ENCODE measurements around the gene MYBPC1.

Gene MYBPC1

GRCh38 chr12:101697197-101697929 lies 102.6 kb downstream of the MYBPC1 start, which contains the start of gene CHPT1:
TSS of gene CHPT1 (plus strand) at chr12:101697640. CDS start at chr12:101697862, 222 bp downstream.
- Histone ChIP-seq H3K18ac (ENCODE audit: low read length) (peak within 1 kb of the TSS; percentile 91), H2BK120ac (ENCODE audit: low read depth, low read length) (no peak within 1 kb of the TSS), H2BK15ac (replicated peaks; ENCODE audit: low read depth) (no peak within 1 kb of the TSS), H2AK5ac (ENCODE audit: low read length) (no peak within 1 kb of the TSS), H3K79me1 (ENCODE audit: low read length) (no peaks in the 10 kb centered on the region), H3K4me2 (ENCODE audit: low read length) (peak within 1 kb of the TSS; percentile 94), H3K79me2 (ENCODE audit: control insufficient read depth, insufficient read depth, low read length) (no peaks in the 10 kb centered on the region), H3K56ac (ENCODE audit: low read length) (peak within 1 kb of the TSS; percentile 97), H3K4me1 (ENCODE audit: control insufficient read depth, low read depth, low read length) (no peaks in the 10 kb centered on the region), H3K9ac (ENCODE audit: low read length) (peak within 1 kb of the TSS; percentile 89), H3K27ac (ENCODE audit: low read depth, low read length) (peak within 1 kb of the TSS; percentile 9), H3K4ac (ENCODE audit: low read depth, low read length) (peak within 1 kb of the TSS; percentile 70), H2BK5ac (ENCODE audit: low read length) (no peak within 1 kb of the TSS), H3K23ac (ENCODE audit: low read length) (peak within 1 kb of the TSS; percentile 94), H4K8ac (ENCODE audit: low read depth, low read length) (no peak within 1 kb of the TSS), H4K5ac (ENCODE audit: low read length) (no peak within 1 kb of the TSS), H3K36me3 (ENCODE audit: control insufficient read depth, insufficient read depth, low read length) (no peaks in the 10 kb centered on the region), H3K27me3 (ENCODE audit: insufficient read depth, low read length, poor library complexity) (no peaks in the 10 kb centered on the region), H3K4me3 (ENCODE audit: low read length) (peak within 1 kb of the TSS; percentile 83)
- peak; percentile 74 for DNase-seq
- no CpG with 5 or more reads among the region's 80 CpGs for WGBS (ENCODE audit: extremely low coverage, insufficient coverage, low lambda C conversion rate)

DNA sequence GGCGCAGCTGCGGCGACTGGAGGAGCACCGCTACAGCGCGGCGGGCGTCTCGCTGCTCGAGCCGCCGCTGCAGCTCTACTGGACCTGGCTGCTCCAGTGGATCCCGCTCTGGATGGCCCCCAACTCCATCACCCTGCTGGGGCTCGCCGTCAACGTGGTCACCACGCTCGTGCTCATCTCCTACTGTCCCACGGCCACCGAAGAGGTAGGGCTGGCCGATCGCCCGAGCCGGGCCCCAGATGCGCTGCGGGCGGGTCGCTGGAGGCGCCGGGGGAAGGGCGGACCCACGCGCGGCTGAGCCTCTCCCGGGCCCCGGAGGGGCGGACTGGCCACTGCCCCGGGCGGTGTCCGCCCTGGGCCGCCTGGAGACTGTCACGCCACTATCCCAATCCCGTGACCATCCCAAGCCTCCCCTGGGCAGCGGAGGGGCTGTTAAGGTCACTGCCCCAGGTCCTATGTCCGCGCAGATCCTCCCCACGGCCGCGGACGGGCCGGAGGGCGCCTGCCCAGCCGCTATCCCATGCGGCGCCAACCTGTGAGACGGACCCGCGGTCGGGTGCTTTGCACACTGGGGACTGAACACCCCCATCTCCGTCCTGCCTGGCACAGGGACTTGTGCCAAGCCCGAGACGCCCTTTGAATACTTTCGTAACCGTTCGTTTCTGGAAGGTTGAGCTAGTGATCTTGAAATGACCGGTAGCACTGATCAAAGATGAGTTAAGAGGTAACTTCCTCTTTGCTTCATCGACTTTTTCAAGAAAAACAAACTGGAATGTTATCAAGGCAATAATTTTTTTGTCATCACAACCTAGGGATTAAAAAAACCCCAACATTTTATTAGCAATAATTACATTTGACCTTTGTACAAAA lies 103.4 kb downstream of the MYBPC1 start:
- Histone ChIP-seq H3K36me3 (ENCODE audit: control insufficient read depth, insufficient read depth, low read length) (no peaks in the 10 kb centered on the region), H2BK15ac (replicated peaks; ENCODE audit: low read depth) (no peak overlapping the region), H2AK5ac (ENCODE audit: low read length) (no peak overlapping the region), H3K27ac (ENCODE audit: low read depth, low read length) (peak overlapping the region; percentile 9), H2BK5ac (ENCODE audit: low read length) (no peak overlapping the region), H3K18ac (ENCODE audit: low read length) (peak overlapping the region; percentile 91), H3K79me2 (ENCODE audit: control insufficient read depth, insufficient read depth, low read length) (no peaks in the 10 kb centered on the region), H4K8ac (ENCODE audit: low read depth, low read length) (no peak overlapping the region), H3K27me3 (ENCODE audit: insufficient read depth, low read length, poor library complexity) (no peaks in the 10 kb centered on the region), H3K56ac (ENCODE audit: low read length) (peak overlapping the region; percentile 97), H3K79me1 (ENCODE audit: low read length) (no peaks in the 10 kb centered on the region), H3K9ac (ENCODE audit: low read length) (peak overlapping the region; percentile 89), H2BK120ac (ENCODE audit: low read depth, low read length) (no peak overlapping the region), H3K4me3 (ENCODE audit: low read length) (peak overlapping the region; percentile 83), H3K4ac (ENCODE audit: low read depth, low read length) (peak overlapping the region; percentile 70), H3K4me1 (ENCODE audit: control insufficient read depth, low read depth, low read length) (no peaks in the 10 kb centered on the region), H3K23ac (ENCODE audit: low read length) (peak overlapping the region; percentile 94), H3K4me2 (ENCODE audit: low read length) (peak overlapping the region; percentile 80), H4K5ac (ENCODE audit: low read length) (no peak overlapping the region)
- WGBS (ENCODE audit: extremely low coverage, insufficient coverage, low lambda C conversion rate) = no CpG with 5 or more reads among the region's 67 CpGs
- DNase-seq = peak; percentile 32

GRCh38 chr12:101698800-101699347 lies 104.1 kb downstream of the MYBPC1 start:
- Histone ChIP-seq H3K18ac (ENCODE audit: low read length) (no peak overlapping the region), H2BK15ac (replicated peaks; ENCODE audit: low read depth) (no peak overlapping the region), H2BK120ac (ENCODE audit: low read depth, low read length) (no peak overlapping the region), H4K5ac (ENCODE audit: low read length) (no peak overlapping the region), H4K8ac (ENCODE audit: low read depth, low read length) (no peak overlapping the region), H3K4me2 (ENCODE audit: low read length) (peak overlapping the region; percentile 25), H3K56ac (ENCODE audit: low read length) (no peak overlapping the region), H3K27ac (ENCODE audit: low read depth, low read length) (no peak overlapping the region), H3K27me3 (ENCODE audit: insufficient read depth, low read length, poor library complexity) (no peaks in the 10 kb centered on the region), H3K36me3 (ENCODE audit: control insufficient read depth, insufficient read depth, low read length) (no peaks in the 10 kb centered on the region), H3K9ac (ENCODE audit: low read length) (peak overlapping the region; percentile 21), H3K4me1 (ENCODE audit: control insufficient read depth, low read depth, low read length) (no peaks in the 10 kb centered on the region), H3K4me3 (ENCODE audit: low read length) (no peak overlapping the region), H2AK5ac (ENCODE audit: low read length) (no peak overlapping the region), H3K79me2 (ENCODE audit: control insufficient read depth, insufficient read depth, low read length) (no peaks in the 10 kb centered on the region), H3K79me1 (ENCODE audit: low read length) (no peaks in the 10 kb centered on the region), H2BK5ac (ENCODE audit: low read length) (no peak overlapping the region), H3K4ac (ENCODE audit: low read depth, low read length) (no peak overlapping the region), H3K23ac (ENCODE audit: low read length) (no peak overlapping the region)
- DNase-seq = peak; percentile 18
- no CpG with 5 or more reads among the region's 12 CpGs for WGBS (ENCODE audit: extremely low coverage, insufficient coverage, low lambda C conversion rate)

GRCh38 chr12:101700299-101700820 lies 105.6 kb downstream of the MYBPC1 start:
- WGBS (ENCODE audit: extremely low coverage, insufficient coverage, low lambda C conversion rate) = no CpG with 5 or more reads among the region's 2 CpGs
- no peak overlapping the region for H2AK5ac ChIP-seq (ENCODE audit: low read length)
- H3K4me3 ChIP-seq (ENCODE audit: low read length) = no peak overlapping the region
- H3K79me1 ChIP-seq (ENCODE audit: low read length) = no peaks in the 10 kb centered on the region
- H3K9ac ChIP-seq (ENCODE audit: low read length) = no peak overlapping the region
- H4K5ac ChIP-seq (ENCODE audit: low read length) = no peak overlapping the region
- no peaks in the 10 kb centered on the region for H3K27me3 ChIP-seq (ENCODE audit: insufficient read depth, low read length, poor library complexity)
- H3K36me3 ChIP-seq (ENCODE audit: control insufficient read depth, insufficient read depth, low read length) = no peaks in the 10 kb centered on the region
- no peak overlapping the region for H3K18ac ChIP-seq (ENCODE audit: low read length)
- no peak overlapping the region for H2BK5ac ChIP-seq (ENCODE audit: low read length)
- no peak overlapping the region for H3K4ac ChIP-seq (ENCODE audit: low read depth, low read length)
- H4K8ac ChIP-seq (ENCODE audit: low read depth, low read length) = no peak overlapping the region
- no peak overlapping the region for H3K23ac ChIP-seq (ENCODE audit: low read length)
- no peak for DNase-seq
- no peak overlapping the region for H3K56ac ChIP-seq (ENCODE audit: low read length)
- H3K79me2 ChIP-seq (ENCODE audit: control insufficient read depth, insufficient read depth, low read length) = no peaks in the 10 kb centered on the region
- H3K4me1 ChIP-seq (ENCODE audit: control insufficient read depth, low read depth, low read length) = no peaks in the 10 kb centered on the region
- H3K27ac ChIP-seq (ENCODE audit: low read depth, low read length) = no peak overlapping the region
- no peak overlapping the region for H2BK15ac ChIP-seq (replicated peaks; ENCODE audit: low read depth)
- no peak overlapping the region for H3K4me2 ChIP-seq (ENCODE audit: low read length)
- no peak overlapping the region for H2BK120ac ChIP-seq (ENCODE audit: low read depth, low read length)

GRCh38 chr12:101703487-101703886 lies 108.7 kb downstream of the MYBPC1 start:
- H2BK120ac ChIP-seq (ENCODE audit: low read depth, low read length) = no peak overlapping the region
- H3K36me3 ChIP-seq (ENCODE audit: control insufficient read depth, insufficient read depth, low read length) = no peaks in the 10 kb centered on the region
- no peak overlapping the region for H2AK5ac ChIP-seq (ENCODE audit: low read length)
- no peak overlapping the region for H2BK5ac ChIP-seq (ENCODE audit: low read length)
- DNase-seq = peak; percentile 42
- WGBS (ENCODE audit: extremely low coverage, insufficient coverage, low lambda C conversion rate) = no CpG with 5 or more reads among the region's 3 CpGs
- no peak overlapping the region for H3K18ac ChIP-seq (ENCODE audit: low read length)
- H3K79me1 ChIP-seq (ENCODE audit: low read length) = no peaks in the 10 kb centered on the region
- H4K8ac ChIP-seq (ENCODE audit: low read depth, low read length) = no peak overlapping the region
- no peaks in the 10 kb centered on the region for H3K79me2 ChIP-seq (ENCODE audit: control insufficient read depth, insufficient read depth, low read length)
- H3K27me3 ChIP-seq (ENCODE audit: insufficient read depth, low read length, poor library complexity) = no peaks in the 10 kb centered on the region
- no peak overlapping the region for H3K4me2 ChIP-seq (ENCODE audit: low read length)
- no peak overlapping the region for H3K56ac ChIP-seq (ENCODE audit: low read length)
- no peak overlapping the region for H3K9ac ChIP-seq (ENCODE audit: low read length)
- H3K4ac ChIP-seq (ENCODE audit: low read depth, low read length) = no peak overlapping the region
- no peak overlapping the region for H3K4me3 ChIP-seq (ENCODE audit: low read length)
- no peaks in the 10 kb centered on the region for H3K4me1 ChIP-seq (ENCODE audit: control insufficient read depth, low read depth, low read length)
- H4K5ac ChIP-seq (ENCODE audit: low read length) = no peak overlapping the region
- no peak overlapping the region for H2BK15ac ChIP-seq (replicated peaks; ENCODE audit: low read depth)
- no peak overlapping the region for H3K27ac ChIP-seq (ENCODE audit: low read depth, low read length)
- H3K23ac ChIP-seq (ENCODE audit: low read length) = no peak overlapping the region
